HEK293 (cell line): ENCODE measurements around the gene STPG3.

Source experiments
- CTCF ChIA-PET: fragments of 350-600 bp; formaldehyde crosslinking; extraction: SDS; loops from one replicate; lab custom pipeline; 2021; ENCODE audit warnings: antibody characterized with exemption; lab: Yijun Ruan, JAX
- POLR2A ChIA-PET: fragments of 300-600 bp; formaldehyde crosslinking; extraction: SDS; loops from one replicate; lab custom pipeline; 2020; ENCODE audit warnings: antibody characterized with exemption, inconsistent platforms; lab: Yijun Ruan, JAX
- H3K27ac ChIP-seq: fragments of 200-500 bp; sonication (Bioruptor generic); 2 replicates; pipeline ENCODE4 v1.5.1; 2014; ENCODE audit warnings: low read depth, low read length, control low read depth, inconsistent platforms; ENCODE audit errors: extremely low read depth
- H3K36me3 ChIP-seq, 2 experiments: fragments of 200-500 bp in 1 of 2; sonication (Bioruptor generic) in 1 of 2; 1 replicate in 1 of 2; 2 replicates in 1 of 2; pipeline ENCODE4 v1.5.1; 2014 to 2017; ENCODE audit warnings: inconsistent platforms in 2 of 2, low read length in 2 of 2; ENCODE audit not compliant: control insufficient read depth in 2 of 2, insufficient read depth in 1 of 2
- H3K4me1 ChIP-seq: fragments of 200-500 bp; sonication (Bioruptor generic); 2 replicates; pipeline ENCODE4 v1.5.1; 2014; ENCODE audit warnings: mild to moderate bottlenecking, low read length, inconsistent platforms; ENCODE audit not compliant: control insufficient read depth, insufficient read depth
- H3K4me3 ChIP-seq: 2 replicates; pipeline ENCODE4 v1.5.1; 2011; ENCODE audit warnings: low read depth, mild to moderate bottlenecking, control low read depth, low read length, moderate library complexity
- H3K9me3 ChIP-seq: fragments of 200-500 bp; sonication (Bioruptor generic); 2 replicates; pipeline ENCODE4 v1.5.1; 2014; ENCODE audit warnings: low read depth, low read length, inconsistent platforms; ENCODE audit not compliant: control insufficient read depth, insufficient read depth
- GLI2 ChIP-seq: fragments of 450-650 bp; formaldehyde crosslinking; IDR thresholded peaks from 2 replicates; pipeline ENCODE4; 2017; ENCODE audit warnings: missing biosample characterization, missing genetic modification characterization, low read depth, borderline replicate concordance
- KLF1 ChIP-seq: fragments of 450-650 bp; formaldehyde crosslinking; IDR thresholded peaks from 2 replicates; pipeline ENCODE4 v1.5.1; 2016; ENCODE audit warnings: missing biosample characterization, missing genetic modification characterization
- KLF7 ChIP-seq: fragments of 450-650 bp; formaldehyde crosslinking; IDR thresholded peaks from 2 replicates; pipeline ENCODE4 v1.5.1; 2016; ENCODE audit warnings: missing biosample characterization, missing genetic modification characterization, borderline replicate concordance
- SETDB1 ChIP-seq: IDR thresholded peaks from one replicate; pipeline ENCODE4 v1.6.1; 2017; ENCODE audit warnings: mild to moderate bottlenecking, low read length, moderate library complexity, mixed read lengths; ENCODE audit not compliant: insufficient read length
- ZNF19 ChIP-seq: fragments of 450-650 bp; formaldehyde crosslinking; IDR thresholded peaks from 2 replicates; pipeline ENCODE4; 2016; ENCODE audit warnings: missing biosample characterization, missing genetic modification characterization, low read depth
- ZNF555 ChIP-seq: fragments of 450-650 bp; formaldehyde crosslinking; conservative IDR thresholded peaks from 2 replicates; pipeline ENCODE4 v1.5.1; 2017; ENCODE audit warnings: missing biosample characterization, mild to moderate bottlenecking, missing genetic modification characterization, inconsistent platforms
- ZNF670 ChIP-seq: fragments of 450-650 bp; formaldehyde crosslinking; IDR thresholded peaks from 2 replicates; pipeline ENCODE4 v1.5.1; 2016; ENCODE audit warnings: missing biosample characterization, missing genetic modification characterization, low read depth
- TF ChIP-seq, protein P1 (sequence below): fragments of 450-650 bp; formaldehyde crosslinking; IDR thresholded peaks from 2 replicates; pipeline ENCODE4 v1.5.1; 2016; ENCODE audit warnings: missing biosample characterization, missing genetic modification characterization
- TF ChIP-seq, protein P2 (sequence below): fragments of 450-650 bp; IDR thresholded peaks from 2 replicates; pipeline ENCODE4 v1.5.1; 2018; ENCODE audit warnings: missing biosample characterization, mild to moderate bottlenecking, missing genetic modification characterization
- TF ChIP-seq, protein P3 (sequence below): fragments of 450-650 bp; formaldehyde crosslinking; IDR thresholded peaks from 2 replicates; pipeline ENCODE4 v1.5.1; 2016; ENCODE audit warnings: missing biosample characterization, missing genetic modification characterization

Gene STPG3

DNA sequence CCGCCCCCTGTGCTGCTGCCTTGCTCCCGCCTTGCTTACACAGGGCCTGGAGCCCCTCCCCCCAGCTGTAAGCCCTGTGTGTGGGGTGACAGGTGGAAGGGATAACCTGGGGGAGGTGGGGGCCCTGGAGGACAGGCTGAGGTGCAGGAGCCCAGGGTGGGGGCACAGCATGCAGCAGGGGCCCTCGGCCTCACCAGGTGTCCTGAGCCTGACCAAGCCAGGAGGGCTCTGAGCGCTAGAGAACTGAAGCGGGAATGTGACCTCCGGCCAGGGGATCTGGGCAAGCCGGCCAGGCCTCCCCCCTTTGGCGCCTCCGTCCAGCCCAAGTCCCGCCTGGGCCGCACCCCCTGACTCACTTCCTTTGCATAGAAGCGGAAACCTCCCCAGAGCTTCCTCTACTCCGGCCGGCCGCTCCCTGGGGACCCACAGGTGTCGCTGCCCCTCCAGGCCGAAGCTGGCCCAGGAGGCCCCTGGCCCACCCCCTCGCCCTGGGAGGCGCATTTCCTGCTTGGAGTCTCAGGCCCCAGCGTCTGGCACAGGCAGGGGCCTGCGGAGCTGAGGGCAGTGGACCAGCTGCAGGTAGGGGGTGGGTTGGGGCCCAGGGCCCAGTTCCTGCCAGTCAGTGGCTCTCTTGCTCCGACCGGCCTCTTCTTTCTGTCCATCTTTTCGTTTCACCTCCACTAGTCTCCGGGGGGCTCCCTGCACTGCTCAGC lies 26.4 kb downstream of the STPG3 start, which contains the start of gene TOR4A:
TOR4A (plus strand) TSS at position 398 of the 713 bp plus-strand sequence. CDS start 964 bp downstream, outside the sequence.
- POLR2A ChIA-PET, result interaction anchor here (0.5 to 1.6 kb wide), 7 partner anchors 8 to 478 kb away, joined by 3 to 12 read pairs (median 4); partner anchors contain the start of genes NRARP, SSNA1 and TUBB4B
- peaks cover 0 to 20% of the 10 kb centered on the region in 2 experiments; a peak in 1 of 3 replicates for H3K36me3 ChIP-seq
- H3K4me3 ChIP-seq, result peak within 1 kb of the TSS; percentile 43
- CTCF ChIA-PET, result interaction anchor here (1.0 to 2.3 kb wide), 3 partner anchors 9 to 50 kb away, joined by 4 to 12 read pairs (median 6); partner anchors contain the start of gene RNF224
- TF ChIP-seq ZNF670, result no peak
- TF ChIP-seq, protein P1, sequence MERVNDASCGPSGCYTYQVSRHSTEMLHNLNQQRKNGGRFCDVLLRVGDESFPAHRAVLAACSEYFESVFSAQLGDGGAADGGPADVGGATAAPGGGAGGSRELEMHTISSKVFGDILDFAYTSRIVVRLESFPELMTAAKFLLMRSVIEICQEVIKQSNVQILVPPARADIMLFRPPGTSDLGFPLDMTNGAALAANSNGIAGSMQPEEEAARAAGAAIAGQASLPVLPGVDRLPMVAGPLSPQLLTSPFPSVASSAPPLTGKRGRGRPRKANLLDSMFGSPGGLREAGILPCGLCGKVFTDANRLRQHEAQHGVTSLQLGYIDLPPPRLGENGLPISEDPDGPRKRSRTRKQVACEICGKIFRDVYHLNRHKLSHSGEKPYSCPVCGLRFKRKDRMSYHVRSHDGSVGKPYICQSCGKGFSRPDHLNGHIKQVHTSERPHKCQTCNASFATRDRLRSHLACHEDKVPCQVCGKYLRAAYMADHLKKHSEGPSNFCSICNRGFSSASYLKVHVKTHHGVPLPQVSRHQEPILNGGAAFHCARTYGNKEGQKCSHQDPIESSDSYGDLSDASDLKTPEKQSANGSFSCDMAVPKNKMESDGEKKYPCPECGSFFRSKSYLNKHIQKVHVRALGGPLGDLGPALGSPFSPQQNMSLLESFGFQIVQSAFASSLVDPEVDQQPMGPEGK (tag by site-specific recombination), result peak; percentile 6; the same call in 1 of the 2 replicates
- TF ChIP-seq SETDB1, result no peak
- no peak within 1 kb of the TSS; the same call in 1 of the 2 replicates for H3K27ac ChIP-seq
- no peaks in the 10 kb centered on the region for H3K9me3 ChIP-seq
- 0 out of 2 replicates have a peak, but pooled peaks cover 4% of the 10 kb centered on the region for H3K4me1 ChIP-seq

DNA sequence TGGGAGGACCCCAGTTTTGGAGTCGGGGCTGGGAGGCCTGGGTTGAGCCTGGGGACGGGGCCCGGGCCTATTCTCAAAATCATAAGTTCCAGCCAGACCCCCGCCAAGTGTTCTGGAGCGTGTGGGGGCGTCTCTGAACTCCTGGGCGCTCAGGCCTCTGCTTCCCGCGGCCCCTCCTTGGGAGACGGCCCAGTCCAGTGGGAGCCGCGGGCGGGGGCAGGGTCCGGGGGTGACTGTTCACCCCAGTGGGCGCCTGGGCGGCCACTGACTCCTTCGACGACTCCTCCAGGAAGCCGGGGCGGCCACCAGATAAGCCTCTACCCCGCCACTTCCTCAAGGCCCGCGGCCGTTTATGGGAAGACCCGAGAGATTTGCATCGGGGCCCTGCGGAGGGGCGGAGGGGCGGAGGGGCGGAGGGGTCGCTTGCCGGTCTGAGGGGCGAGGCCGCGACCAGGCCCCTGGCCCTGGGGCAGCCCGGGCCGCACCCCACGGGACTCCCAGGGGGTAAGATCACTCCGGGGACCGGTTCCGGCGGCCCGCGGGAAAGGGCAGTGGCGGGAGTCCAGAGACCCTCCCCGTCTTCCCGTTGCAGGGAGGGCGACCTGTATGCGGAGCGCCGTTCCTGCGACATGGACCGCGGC lies 27.1 kb downstream of the STPG3 start:
- Histone ChIP-seq H3K4me3 (peak overlapping the region; percentile 43), H3K9me3 (no peaks in the 10 kb centered on the region), H3K36me3 (peaks cover 0 to 14% of the 10 kb centered on the region in 2 experiments; a peak in 1 of 3 replicates), H3K4me1 (0 out of 2 replicates have a peak, but pooled peaks cover 4% of the 10 kb centered on the region), H3K27ac (no peak overlapping the region)
- POLR2A ChIA-PET, result interaction anchor here (1.6 kb wide), 1 partner anchor 37 kb away, joined by 12 read pairs; the partner anchor contains the start of gene TUBB4B
- TF ChIP-seq, protein P2, sequence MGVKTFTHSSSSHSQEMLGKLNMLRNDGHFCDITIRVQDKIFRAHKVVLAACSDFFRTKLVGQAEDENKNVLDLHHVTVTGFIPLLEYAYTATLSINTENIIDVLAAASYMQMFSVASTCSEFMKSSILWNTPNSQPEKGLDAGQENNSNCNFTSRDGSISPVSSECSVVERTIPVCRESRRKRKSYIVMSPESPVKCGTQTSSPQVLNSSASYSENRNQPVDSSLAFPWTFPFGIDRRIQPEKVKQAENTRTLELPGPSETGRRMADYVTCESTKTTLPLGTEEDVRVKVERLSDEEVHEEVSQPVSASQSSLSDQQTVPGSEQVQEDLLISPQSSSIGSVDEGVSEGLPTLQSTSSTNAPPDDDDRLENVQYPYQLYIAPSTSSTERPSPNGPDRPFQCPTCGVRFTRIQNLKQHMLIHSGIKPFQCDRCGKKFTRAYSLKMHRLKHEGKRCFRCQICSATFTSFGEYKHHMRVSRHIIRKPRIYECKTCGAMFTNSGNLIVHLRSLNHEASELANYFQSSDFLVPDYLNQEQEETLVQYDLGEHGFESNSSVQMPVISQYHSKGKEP (tag by site-specific recombination), result no peak
- TF ChIP-seq KLF7 (tag by site-specific recombination), result no peak
- no peak for TF ChIP-seq GLI2 (tag by site-specific recombination)
- TF ChIP-seq ZNF19 (tag by site-specific recombination), result no peak
- TF ChIP-seq, protein P3, sequence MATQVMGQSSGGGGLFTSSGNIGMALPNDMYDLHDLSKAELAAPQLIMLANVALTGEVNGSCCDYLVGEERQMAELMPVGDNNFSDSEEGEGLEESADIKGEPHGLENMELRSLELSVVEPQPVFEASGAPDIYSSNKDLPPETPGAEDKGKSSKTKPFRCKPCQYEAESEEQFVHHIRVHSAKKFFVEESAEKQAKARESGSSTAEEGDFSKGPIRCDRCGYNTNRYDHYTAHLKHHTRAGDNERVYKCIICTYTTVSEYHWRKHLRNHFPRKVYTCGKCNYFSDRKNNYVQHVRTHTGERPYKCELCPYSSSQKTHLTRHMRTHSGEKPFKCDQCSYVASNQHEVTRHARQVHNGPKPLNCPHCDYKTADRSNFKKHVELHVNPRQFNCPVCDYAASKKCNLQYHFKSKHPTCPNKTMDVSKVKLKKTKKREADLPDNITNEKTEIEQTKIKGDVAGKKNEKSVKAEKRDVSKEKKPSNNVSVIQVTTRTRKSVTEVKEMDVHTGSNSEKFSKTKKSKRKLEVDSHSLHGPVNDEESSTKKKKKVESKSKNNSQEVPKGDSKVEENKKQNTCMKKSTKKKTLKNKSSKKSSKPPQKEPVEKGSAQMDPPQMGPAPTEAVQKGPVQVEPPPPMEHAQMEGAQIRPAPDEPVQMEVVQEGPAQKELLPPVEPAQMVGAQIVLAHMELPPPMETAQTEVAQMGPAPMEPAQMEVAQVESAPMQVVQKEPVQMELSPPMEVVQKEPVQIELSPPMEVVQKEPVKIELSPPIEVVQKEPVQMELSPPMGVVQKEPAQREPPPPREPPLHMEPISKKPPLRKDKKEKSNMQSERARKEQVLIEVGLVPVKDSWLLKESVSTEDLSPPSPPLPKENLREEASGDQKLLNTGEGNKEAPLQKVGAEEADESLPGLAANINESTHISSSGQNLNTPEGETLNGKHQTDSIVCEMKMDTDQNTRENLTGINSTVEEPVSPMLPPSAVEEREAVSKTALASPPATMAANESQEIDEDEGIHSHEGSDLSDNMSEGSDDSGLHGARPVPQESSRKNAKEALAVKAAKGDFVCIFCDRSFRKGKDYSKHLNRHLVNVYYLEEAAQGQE (tag by site-specific recombination), result no peak
- no peak for TF ChIP-seq ZNF555
- TF ChIP-seq KLF1 (tag by site-specific recombination), result no peak
- CTCF ChIA-PET, result interaction anchor here (1.5 to 2.3 kb wide), 2 partner anchors 9 to 41 kb away, joined by 4 to 12 read pairs; no protein-coding TSS in a partner anchor
